Thyroid gland (tissue), 4 donors: Measurements from ENCODE around the gene RHPN2. TPM values are rescaled to one million over a fixed set of nuclear protein-coding genes. Genes with fewer than 3 reads are reported as not detected.
A peak's percentile ranks its signal among the peaks of the same experiment; 100 is the strongest.

Experiments used
- DNase-seq, 2 donors: peaks; one replicate each; pipeline ENCODE4 v3.0.0-alpha.2; 2019
- H3K27ac ChIP-seq, 3 donors: fragments of 200-600 bp; sonication (generic); 1 replicate in 2 of 3; 2 replicates in 1 of 3; pipeline ENCODE4 v1.5.1; 2016 to 2019; ENCODE audit warnings: mild to moderate bottlenecking in 1 of 3, moderate library complexity in 1 of 3
- H3K27me3 ChIP-seq: fragments of 200-600 bp; sonication (generic); one replicate; pipeline ENCODE4 v1.5.1; 2019
- H3K36me3 ChIP-seq, 2 donors: fragments of 200-600 bp; sonication (generic); one replicate each; pipeline ENCODE4 v1.5.1; 2016 to 2019
- H3K4me1 ChIP-seq, 2 donors: fragments of 200-600 bp; sonication (generic); one replicate each; pipeline ENCODE4 v1.5.1; 2017 to 2019
- H3K4me3 ChIP-seq, 3 donors: fragments of 200-600 bp; sonication (generic); replicated peaks in 1 of 3; 1 replicate in 2 of 3; 2 replicates in 1 of 3; pipeline ENCODE4 v1.5.1; 2016; ENCODE audit warnings: mild to moderate bottlenecking in 1 of 3
- H3K9me3 ChIP-seq: fragments of 200-600 bp; sonication (generic); one replicate; pipeline ENCODE4 v1.5.1; 2017
- CTCF ChIP-seq, 6 experiments: fragments of 200-600 bp in 3 of 6; fragments of 450-650 bp in 3 of 6; sonication (generic) in 3 of 6; IDR thresholded peaks; one replicate each; pipeline ENCODE4 v1.5.1; 2016 to 2019; ENCODE audit warnings: antibody characterized with exemption in 6 of 6, mild to moderate bottlenecking in 2 of 6, inconsistent platforms in 1 of 6, moderate library complexity in 1 of 6
- POLR2A ChIP-seq, 2 donors: fragments of 450-650 bp; IDR thresholded peaks; one replicate each; pipeline ENCODE4 v1.6.1; 2017; ENCODE audit warnings: antibody characterized with exemption in 2 of 2, mild to moderate bottlenecking in 2 of 2, moderate library complexity in 1 of 2
- WGBS, 2 donors: methylation state at CpG; one replicate each; pipeline ENCODE4 v1.1.5; 2017; 5-methylcytosine and 5-hydroxymethylcytosine counted together
- intact Hi-C: fragments of 100-400 bp; cut with DNase I; formaldehyde crosslinking; loops from one replicate; pipeline ENCODE4 v1.15.1; 2023
- total RNA-seq, 4 donors: library from RNA; depleted of rRNA; stranded (reverse); fragments of >200 nt; gene quantifications; one replicate each; pipeline ENCODE4 v1.2.3, GENCODE V29; 2016

RHPN2 gene
- total RNA-seq, 4 donors from 2014 or later = 11.2 to 16.9 (median 13.9) TPM

GRCh38 chr19:32977280-32977679, 87.4 kb downstream of the RHPN2 start:
- Histone ChIP-seq H3K4me1 (no peaks in the 10 kb centered on the region), H3K27ac (no peak overlapping the region), H3K9me3 (no peaks in the 10 kb centered on the region), H3K36me3 (no peaks in the 10 kb centered on the region), H3K27me3 (no peaks in the 10 kb centered on the region), H3K4me3 (no peak overlapping the region)
- TF ChIP-seq POLR2A (IDR thresholded peaks at IDR 0.05) (no peak), CTCF (IDR thresholded peaks at IDR 0.05) (no peak)
- intact Hi-C loops = loop anchor here (5.0 kb wide), 2 partner anchors 105 to 145 kb away; partner anchors contain the start of gene GPATCH1
- 80 to 91% methylated on average over 7 of the region's 7 CpGs for WGBS, 2 donors
- DNase-seq = no peak

GRCh38 chr19:32976223-32976805, 88.4 kb downstream of the RHPN2 start:
- Histone ChIP-seq H3K4me1 (peaks cover 0 to under 1% of the 10 kb centered on the region in 2 donors), H3K27me3 (no peaks in the 10 kb centered on the region), H3K4me3 (no peak overlapping the region), H3K9me3 (no peaks in the 10 kb centered on the region), H3K27ac (no peak overlapping the region), H3K36me3 (no peaks in the 10 kb centered on the region)
- WGBS, 2 donors = 36 to 41% methylated on average over 13 to 14 of the region's 14 CpGs
- intact Hi-C loops = loop anchor here (5.0 kb wide), 2 partner anchors 106 to 146 kb away; partner anchors contain the start of gene GPATCH1
- peak; percentile 78 to 88 for DNase-seq
- TF ChIP-seq POLR2A (IDR thresholded peaks at IDR 0.05) = no peak
- TF ChIP-seq CTCF (IDR thresholded peaks at IDR 0.05) = peak; percentile 52 to 83 (median 72)

GRCh38 chr19:32971715-32972540, 92.8 kb downstream of the RHPN2 start, which contains the start of the genes CEP89 and FAAP24:
TSS of gene CEP89 (minus strand) at chr19:32971958. CDS start at chr19:32971874, 84 bp downstream.
TSS of gene FAAP24 (plus strand) at chr19:32972242. CDS start at chr19:32973197, 955 bp downstream.
- peak within 1 kb of the TSS; percentile 18 to 96 (median 77) for H3K4me3 ChIP-seq
- WGBS, 2 donors = 1 to 2% methylated on average over 35 to 57 of the region's 57 CpGs
- intact Hi-C loops = no loop called here

GRCh38 chr19:32971012-32971595, 93.6 kb downstream of the RHPN2 start:
- no peaks in the 10 kb centered on the region for H3K36me3 ChIP-seq
- no peaks in the 10 kb centered on the region for H3K9me3 ChIP-seq
- DNase-seq = peak in 1 of 2 donors; percentile 8
- TF ChIP-seq CTCF (IDR thresholded peaks at IDR 0.05) = no peak
- WGBS, 2 donors = 27 to 32% methylated on average over 21 of the region's 21 CpGs
- no peak overlapping the region for H3K27ac ChIP-seq
- peak overlapping the region; percentile 18 to 96 (median 77) for H3K4me3 ChIP-seq
- H3K27me3 ChIP-seq = no peaks in the 10 kb centered on the region
- intact Hi-C loops = no loop called here
- peaks cover 7 to 10% of the 10 kb centered on the region in 2 donors for H3K4me1 ChIP-seq

More at GRCh38 chr19:32971715-32972540, 92.8 kb downstream of the RHPN2 start, which contains the start of the genes CEP89 and FAAP24:
- peak; percentile 98 to 99 for DNase-seq
- TF ChIP-seq CTCF (IDR thresholded peaks at IDR 0.05) = peak in 1 of 6 experiments; percentile 22
- TF ChIP-seq POLR2A (IDR thresholded peaks at IDR 0.05) = peak in 1 of 2 donors; percentile 46
- peak within 1 kb of the TSS in 1 of 3 donors; percentile 20 for H3K27ac ChIP-seq
- H3K4me1 ChIP-seq = peaks cover 7 to 10% of the 10 kb centered on the region in 2 donors
- H3K9me3 ChIP-seq = no peaks in the 10 kb centered on the region
- H3K36me3 ChIP-seq = no peaks in the 10 kb centered on the region
- H3K27me3 ChIP-seq = no peaks in the 10 kb centered on the region
